Activated CD4-positive, alpha-beta T cell treated with anti-CD3 and anti-CD28 coated beads, Interleukin-2, amount 10 ng/mL, durations not matched to agents 24 days and 14 days (primary cell): Measurements from ENCODE around the gene SOX10. TPM values are rescaled to one million over a fixed set of nuclear protein-coding genes. Genes with fewer than 3 reads are reported as not detected.

ENCODE experiments used
- DNase-seq: peaks from one replicate; pipeline ENCODE4 v3.0.0; 2022
- H3K27ac Mint-ChIP-seq: one replicate; pipeline ENCODE4 v1.8.0; 2022; ENCODE audit warnings: mild to moderate bottlenecking, mixed read lengths
- H3K27me3 Mint-ChIP-seq: one replicate; pipeline ENCODE4 v1.8.0; 2022; ENCODE audit warnings: mixed read lengths
- H3K36me3 Mint-ChIP-seq: one replicate; pipeline ENCODE4 v1.8.0; 2022; ENCODE audit warnings: low read depth, mild to moderate bottlenecking, mixed read lengths
- H3K4me1 Mint-ChIP-seq: one replicate; pipeline ENCODE4 v1.8.0; 2021; ENCODE audit warnings: mixed read lengths
- H3K4me3 Mint-ChIP-seq: one replicate; pipeline ENCODE4 v1.8.0; 2022; ENCODE audit warnings: mild to moderate bottlenecking, moderate library complexity, mixed read lengths
- H3K9me3 Mint-ChIP-seq: one replicate; pipeline ENCODE4 v1.8.0; 2021; ENCODE audit warnings: mixed read lengths
- intact Hi-C: fragments of 100-400 bp; cut with micrococcal nuclease; formaldehyde crosslinking; loops from one replicate; pipeline ENCODE4 v1.15.1; 2023
- total RNA-seq: library from RNA; stranded (reverse); gene quantifications from 2 replicates; pipeline ENCODE4 v1.2.3, GENCODE V29; 2022

Gene SOX10
- total RNA-seq = not detected in 2 replicates

DNA sequence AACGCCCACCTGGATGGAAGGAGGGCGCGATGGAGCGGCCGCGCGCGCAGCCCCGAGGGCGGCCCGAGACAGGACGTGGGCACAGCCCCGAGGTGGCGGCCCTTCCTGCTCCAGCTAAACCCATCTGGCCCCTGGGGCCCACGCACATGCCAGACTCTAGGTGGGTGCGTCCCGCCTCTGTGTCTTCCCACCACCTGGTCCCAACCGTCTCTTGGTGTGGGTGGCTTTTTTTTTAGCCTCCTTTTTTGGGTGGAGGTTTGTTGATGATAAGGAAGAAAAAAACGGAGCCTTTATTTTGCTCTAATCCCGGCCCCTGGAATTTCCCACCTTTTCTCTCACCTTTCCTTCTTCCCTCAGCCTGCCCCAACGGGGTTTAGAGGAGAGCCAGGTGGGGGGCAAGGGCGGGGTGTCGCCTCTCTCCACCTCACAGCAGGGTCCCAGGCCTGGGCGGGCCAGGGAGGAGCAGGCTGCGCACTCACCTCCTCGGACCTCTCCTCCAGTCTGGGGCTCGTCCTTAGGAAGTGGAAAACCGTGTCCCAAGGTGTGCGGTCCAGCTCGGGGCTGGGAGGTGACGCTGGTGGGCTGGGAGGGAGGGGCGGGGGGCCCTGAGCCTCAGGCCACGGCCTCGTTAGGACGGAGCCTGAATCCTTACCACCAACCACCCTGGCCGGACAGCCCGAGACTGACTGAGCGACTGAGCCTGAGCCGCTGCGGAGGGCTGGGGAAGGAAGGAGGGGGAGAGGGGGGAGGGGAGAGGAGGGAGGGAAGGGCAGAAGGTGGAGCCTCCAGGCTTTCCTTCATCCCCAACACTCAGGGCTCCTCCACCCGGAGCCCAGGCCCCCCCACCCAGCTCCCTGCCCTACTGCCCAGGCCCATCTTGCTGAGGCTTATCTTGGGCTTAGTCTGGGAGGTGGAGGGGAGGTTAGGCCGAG is at the start of gene SOX10:
Gene SOX10, minus strand, starts transcription at position 696 of the 932 bp plus-strand sequence. CDS start 771 bp downstream, outside the sequence.
- no peaks in the 10 kb centered on the region for H3K9me3 Mint-ChIP-seq
- no peak within 1 kb of the TSS for H3K4me3 Mint-ChIP-seq
- H3K27ac Mint-ChIP-seq = no peak within 1 kb of the TSS

DNA sequence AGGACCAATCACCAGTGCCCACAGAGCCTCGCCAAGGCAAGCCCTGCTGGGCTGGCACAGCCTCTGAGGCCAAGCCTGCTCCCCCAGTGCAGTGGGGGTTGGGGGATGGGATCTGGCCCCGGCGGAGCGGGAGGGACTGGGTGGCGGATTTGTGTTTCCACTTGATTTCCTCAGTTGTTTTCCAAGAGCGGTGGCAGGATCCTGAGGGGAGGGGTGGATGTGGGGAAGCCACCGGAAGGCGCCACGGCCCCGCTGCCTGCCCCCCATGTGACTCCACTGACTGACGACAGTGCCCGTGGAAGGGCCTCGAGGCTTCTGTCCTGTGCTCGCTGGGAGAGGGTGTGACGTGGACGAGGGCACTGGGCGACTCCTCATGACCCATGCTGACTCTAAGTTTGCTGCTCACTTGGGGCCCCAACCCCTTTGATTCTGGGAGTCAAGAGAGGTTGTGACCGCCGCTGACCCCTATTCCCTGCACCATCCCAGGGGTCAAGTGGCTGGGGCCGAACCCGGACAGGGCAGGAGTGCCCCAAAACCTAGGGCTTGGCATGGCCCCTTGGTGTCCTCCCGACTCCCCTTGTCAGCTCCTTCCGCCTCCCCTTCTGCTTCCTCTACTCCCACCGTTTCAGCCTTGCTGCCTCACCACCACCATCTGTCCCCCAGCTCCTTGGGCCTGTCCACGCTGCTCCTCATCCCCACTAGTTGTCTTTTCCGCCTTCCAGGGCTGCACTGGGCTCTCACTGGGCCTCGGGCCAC is 49.3 kb upstream of the SOX10 start:
- Mint-ChIP-seq H3K27me3 (no peaks in the 10 kb centered on the region), H3K9me3 (no peaks in the 10 kb centered on the region), H3K4me3 (no peak overlapping the region), H3K4me1 (no peaks in the 10 kb centered on the region), H3K27ac (no peak overlapping the region), H3K36me3 (no peaks in the 10 kb centered on the region)
- intact Hi-C loops = no loop called here
- no peak for DNase-seq

More for the DNA sequence above, at the start of gene SOX10:
- no peaks in the 10 kb centered on the region for H3K27me3 Mint-ChIP-seq
- H3K4me1 Mint-ChIP-seq = no peaks in the 10 kb centered on the region
- no peak for DNase-seq
- intact Hi-C loops = no loop called here
- no peaks in the 10 kb centered on the region for H3K36me3 Mint-ChIP-seq

DNA sequence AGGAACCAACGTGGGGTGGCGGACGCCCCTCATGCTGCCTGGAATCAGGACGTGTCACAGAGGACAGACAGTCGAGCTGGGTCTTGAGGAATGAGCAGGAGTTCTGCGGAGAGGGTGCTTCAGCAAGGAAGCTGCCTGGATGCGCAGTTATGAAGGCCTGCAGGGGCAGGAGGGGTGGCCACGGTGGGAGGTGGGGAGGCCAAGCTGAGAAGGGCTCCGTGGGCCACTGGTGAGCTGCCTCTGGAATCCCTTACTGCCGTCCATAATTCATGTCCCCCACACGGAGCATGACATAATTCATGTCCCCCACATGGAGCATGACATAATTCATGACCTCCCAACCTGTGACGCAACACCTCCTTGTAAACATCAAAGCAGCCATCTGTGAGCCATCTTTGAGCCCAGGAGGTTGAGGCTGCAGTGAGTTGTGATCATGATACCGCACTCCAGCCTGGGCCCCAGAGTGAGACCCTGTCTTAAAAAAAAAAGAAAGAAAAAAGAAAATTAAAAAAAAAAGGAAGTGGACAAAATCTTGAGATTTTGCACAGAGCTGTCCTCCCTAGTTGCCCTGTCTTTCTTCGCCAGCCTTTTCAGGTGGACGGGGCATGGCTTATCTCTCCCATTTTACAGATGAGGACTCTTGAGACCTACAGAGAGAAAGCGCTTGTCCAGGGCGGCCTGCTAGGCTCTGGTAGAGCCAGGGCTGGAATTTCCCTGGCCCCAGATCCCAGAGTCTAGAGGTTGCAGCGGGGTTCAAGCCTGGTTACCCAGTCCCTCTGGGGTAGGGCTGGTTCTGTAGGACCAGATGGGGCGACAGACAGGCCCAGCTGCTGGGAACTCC is 48.5 kb upstream of the SOX10 start:
- no peaks in the 10 kb centered on the region for H3K27me3 Mint-ChIP-seq
- no peaks in the 10 kb centered on the region for H3K9me3 Mint-ChIP-seq
- no peaks in the 10 kb centered on the region for H3K36me3 Mint-ChIP-seq
- intact Hi-C loops = no loop called here
- H3K4me1 Mint-ChIP-seq = no peaks in the 10 kb centered on the region
- no peak for DNase-seq
- no peak overlapping the region for H3K4me3 Mint-ChIP-seq
- no peak overlapping the region for H3K27ac Mint-ChIP-seq

DNA sequence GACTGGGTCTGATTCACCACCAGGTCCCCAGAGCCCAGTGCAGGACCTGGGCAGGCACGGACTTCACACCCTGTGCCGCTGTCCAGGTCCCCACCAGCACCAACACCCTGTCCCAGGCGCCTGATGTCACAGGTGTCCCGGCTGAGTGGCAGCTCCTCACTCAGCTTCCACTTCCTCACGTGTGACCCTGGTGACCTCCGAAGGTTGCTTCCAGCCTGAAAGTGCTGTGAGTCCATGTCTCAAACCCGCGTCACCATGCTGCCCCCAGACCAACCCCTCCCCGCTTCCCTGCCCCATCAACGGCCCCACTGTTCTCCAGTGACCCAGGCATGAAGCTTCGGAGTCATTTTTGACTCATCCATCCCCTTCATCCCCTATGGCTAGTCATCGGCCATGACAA is 47.1 kb upstream of the SOX10 start:
- H3K27ac Mint-ChIP-seq = no peak overlapping the region
- intact Hi-C loops = no loop called here
- no peaks in the 10 kb centered on the region for H3K4me1 Mint-ChIP-seq
- H3K9me3 Mint-ChIP-seq = no peaks in the 10 kb centered on the region
- H3K36me3 Mint-ChIP-seq = no peaks in the 10 kb centered on the region
- no peak overlapping the region for H3K4me3 Mint-ChIP-seq
- no peak for DNase-seq
- no peaks in the 10 kb centered on the region for H3K27me3 Mint-ChIP-seq

DNA sequence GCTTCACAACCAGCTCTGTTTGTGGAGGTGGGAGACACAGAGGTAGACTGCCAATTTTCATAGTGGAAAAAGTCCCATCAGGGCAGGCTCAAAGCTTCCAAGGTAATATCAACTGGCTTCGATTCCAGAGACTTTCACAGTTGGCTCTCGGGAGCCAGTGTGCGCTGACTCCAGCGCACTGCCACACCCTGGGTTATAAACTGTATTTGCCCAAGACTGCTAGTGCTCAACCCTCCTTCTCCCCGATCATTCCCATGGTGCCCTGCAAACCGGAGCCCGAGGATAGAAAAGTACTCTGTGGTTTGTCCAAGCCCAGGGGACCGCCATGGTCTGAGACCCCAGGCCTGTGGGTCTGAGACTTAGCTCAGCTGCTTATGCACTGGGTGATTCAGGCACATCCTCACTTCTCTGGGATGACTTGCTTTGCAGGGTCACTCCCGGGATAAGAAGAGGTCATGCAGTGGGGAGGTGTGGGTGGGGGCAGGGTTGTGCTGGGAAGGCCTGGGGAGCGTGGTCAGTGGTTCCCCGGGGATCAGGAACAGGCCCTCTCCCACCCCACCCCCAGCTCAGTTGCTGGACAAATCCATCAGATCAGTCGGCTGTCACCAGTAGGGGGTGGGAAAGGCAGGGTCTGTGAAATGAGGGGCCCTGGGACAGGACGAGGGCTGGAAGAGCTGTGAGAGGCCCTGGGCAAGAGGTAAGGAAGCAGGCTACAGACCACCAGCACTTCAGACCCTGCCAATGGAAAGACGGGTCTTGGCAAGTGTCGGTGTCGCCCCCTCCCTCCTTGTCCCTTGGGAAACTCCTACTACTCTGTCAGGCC is 46.2 kb upstream of the SOX10 start:
- H3K36me3 Mint-ChIP-seq = no peaks in the 10 kb centered on the region
- no peak for DNase-seq
- no peaks in the 10 kb centered on the region for H3K27me3 Mint-ChIP-seq
- no peaks in the 10 kb centered on the region for H3K4me1 Mint-ChIP-seq
- no peaks in the 10 kb centered on the region for H3K9me3 Mint-ChIP-seq
- no peak overlapping the region for H3K27ac Mint-ChIP-seq
- intact Hi-C loops = no loop called here
- H3K4me3 Mint-ChIP-seq = no peak overlapping the region

DNA sequence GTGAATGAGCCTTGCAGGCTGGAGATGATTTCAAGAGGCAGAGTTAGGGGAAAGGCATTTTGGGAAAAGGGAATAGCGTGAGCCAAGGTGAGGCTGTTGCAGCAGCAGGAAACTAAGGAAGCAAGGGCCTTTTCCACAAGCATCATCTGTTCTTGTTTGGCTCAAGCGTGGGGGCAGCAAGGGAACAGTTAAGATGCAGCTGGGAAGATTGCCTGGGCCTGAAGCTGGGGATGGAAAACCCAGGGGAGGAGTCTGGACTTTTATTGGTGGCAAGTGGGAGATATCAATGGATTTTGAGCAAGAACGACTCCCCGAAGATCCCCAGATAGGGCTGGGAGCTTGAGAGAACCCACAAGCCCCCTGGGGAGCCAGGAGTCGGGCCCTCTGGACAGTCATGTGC is 45.5 kb upstream of the SOX10 start:
- intact Hi-C loops = no loop called here
- Mint-ChIP-seq H3K4me1 (no peaks in the 10 kb centered on the region), H3K27ac (no peak overlapping the region)

DNA sequence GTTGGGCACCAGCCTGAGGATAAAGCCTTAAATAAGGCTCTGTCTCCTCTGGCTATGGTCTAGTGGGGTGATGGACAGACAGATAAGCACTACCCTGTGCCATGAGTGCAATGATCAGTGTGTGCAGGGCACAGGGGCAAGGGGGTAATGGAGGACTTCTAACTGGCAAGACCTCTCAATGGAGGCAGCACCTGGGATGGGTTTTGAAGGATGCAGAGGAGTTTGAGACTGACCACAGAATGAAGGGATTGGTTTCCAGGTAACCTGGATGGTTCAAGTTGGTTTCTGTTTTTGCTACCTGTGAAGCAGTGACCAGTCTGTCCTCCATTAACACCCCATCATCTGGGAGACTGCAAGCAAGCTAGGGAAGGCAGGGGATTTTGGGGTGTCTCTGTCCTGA is 45.0 kb upstream of the SOX10 start:
- no peak overlapping the region for H3K27ac Mint-ChIP-seq
- no peaks in the 10 kb centered on the region for H3K4me1 Mint-ChIP-seq
- intact Hi-C loops = no loop called here
- H3K4me3 Mint-ChIP-seq = no peak overlapping the region
- no peaks in the 10 kb centered on the region for H3K27me3 Mint-ChIP-seq
- no peaks in the 10 kb centered on the region for H3K9me3 Mint-ChIP-seq
- no peak for DNase-seq
- no peaks in the 10 kb centered on the region for H3K36me3 Mint-ChIP-seq

More for the DNA sequence above, 45.5 kb upstream of the SOX10 start:
- no peaks in the 10 kb centered on the region for H3K27me3 Mint-ChIP-seq
- no peak overlapping the region for H3K4me3 Mint-ChIP-seq
- no peak for DNase-seq
- H3K9me3 Mint-ChIP-seq = no peaks in the 10 kb centered on the region
- no peaks in the 10 kb centered on the region for H3K36me3 Mint-ChIP-seq

DNA sequence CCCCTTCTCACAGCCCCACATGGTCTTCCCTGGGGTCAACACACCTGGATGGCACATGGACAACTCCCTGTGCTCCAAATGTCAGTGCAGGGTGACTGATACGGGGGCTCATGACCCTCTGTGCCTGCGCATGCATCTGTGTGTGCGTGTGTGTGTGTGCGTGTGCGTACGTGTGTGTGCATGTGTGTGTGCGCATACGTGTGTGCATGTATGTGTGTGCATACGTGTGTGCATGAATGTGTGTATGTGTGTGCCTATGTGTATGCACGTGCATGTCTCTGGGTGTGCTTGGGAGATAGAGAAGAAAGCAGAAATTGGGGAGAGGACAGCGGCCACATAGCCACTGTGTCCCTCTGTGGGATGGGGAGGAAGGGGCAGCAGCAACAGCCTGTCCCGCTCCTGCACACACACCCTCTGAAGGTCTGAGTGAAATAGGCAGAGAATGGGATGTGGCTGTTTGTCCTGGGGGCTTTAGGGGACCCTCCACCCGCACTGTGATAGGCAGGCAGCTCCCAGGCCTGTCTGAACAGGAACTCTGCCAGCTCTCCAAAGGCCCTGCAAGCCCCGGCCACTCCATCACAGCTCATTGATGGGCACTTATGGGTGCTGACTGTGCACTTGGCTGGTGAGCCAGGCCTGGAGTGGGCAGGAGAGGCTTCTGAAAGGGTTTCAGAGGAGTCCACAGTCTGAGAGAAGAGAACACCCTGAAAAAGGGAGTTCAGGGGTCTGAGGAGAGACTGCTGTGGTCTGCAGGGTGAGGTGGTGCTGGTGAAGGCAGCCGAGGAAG is 44.2 kb upstream of the SOX10 start:
- intact Hi-C loops = no loop called here
- Mint-ChIP-seq H3K4me3 (no peak overlapping the region), H3K27me3 (no peaks in the 10 kb centered on the region), H3K36me3 (no peaks in the 10 kb centered on the region), H3K9me3 (no peaks in the 10 kb centered on the region), H3K27ac (no peak overlapping the region), H3K4me1 (no peaks in the 10 kb centered on the region)
- DNase-seq = no peak

DNA sequence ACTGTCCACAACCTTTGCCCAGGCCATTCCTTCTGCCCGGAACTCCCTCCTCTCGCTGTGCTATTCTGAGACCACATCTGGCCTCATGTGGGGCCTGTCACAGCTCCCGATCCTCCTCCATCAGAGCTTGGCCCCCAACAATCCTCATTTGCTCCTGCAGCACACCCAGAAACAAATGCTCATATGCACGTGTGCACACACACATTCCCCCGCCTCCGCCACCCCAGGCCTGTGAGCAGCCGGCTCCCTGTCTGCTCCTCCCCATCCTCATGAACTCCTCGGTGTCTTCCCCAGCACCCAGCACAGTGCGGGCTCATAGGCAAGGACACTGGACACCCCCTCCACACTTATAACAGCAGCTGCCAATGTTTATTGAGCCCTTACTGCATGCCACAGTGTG is 43.1 kb upstream of the SOX10 start:
- DNase-seq = no peak
- Mint-ChIP-seq H3K27me3 (no peaks in the 10 kb centered on the region), H3K4me3 (no peak overlapping the region), H3K4me1 (no peaks in the 10 kb centered on the region), H3K27ac (no peak overlapping the region), H3K9me3 (no peaks in the 10 kb centered on the region), H3K36me3 (no peaks in the 10 kb centered on the region)
- intact Hi-C loops = no loop called here

DNA sequence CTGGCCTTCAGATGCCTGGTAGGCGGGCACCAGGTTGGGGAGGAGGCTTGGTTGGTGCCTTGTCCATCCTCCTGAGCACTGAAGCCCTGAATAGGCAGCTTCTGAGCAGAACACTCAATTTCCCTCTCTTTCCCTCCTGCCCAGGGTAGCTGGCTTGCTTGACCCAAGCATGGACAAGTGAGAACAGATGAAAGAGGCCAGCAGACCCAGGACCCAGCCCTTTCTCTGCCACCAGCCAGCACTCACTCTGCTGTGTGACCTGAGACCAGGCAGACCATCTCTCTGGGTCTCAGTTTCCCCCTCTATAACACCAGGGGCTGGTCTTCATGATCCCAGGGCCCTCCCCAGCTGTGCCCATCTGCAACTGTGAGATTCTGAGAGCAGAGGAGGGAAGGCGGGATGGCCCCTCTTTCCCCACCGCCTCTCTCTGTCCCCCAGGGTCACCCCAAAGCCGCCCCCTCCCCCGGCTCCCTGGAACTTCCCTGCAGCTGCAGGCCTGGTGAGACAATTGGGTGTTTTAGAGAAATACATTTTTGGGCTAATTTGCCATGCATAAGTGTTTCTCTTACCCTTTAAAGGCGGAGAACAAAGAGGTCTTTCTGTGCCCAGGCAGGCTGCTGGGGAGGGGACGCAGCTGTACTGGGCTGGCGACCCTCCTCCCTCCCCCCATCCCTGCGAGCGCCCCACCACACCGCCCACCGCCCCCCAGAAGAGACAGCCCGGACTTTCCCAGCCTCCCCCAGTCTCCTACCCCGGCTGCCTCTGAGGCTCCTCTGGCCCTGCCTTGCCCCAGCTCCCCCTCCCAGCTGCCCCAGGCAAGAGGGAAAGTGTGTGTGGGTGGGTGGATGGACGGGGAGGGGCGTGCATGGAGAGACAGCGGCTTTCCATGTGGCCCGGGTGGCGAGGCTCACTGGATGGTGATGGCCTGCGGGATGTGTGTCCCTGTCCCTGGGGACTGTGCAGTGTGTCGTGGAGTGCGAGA is 42.1 kb upstream of the SOX10 start:
- H3K27ac Mint-ChIP-seq = no peak overlapping the region
- H3K27me3 Mint-ChIP-seq = no peaks in the 10 kb centered on the region
- no peak overlapping the region for H3K4me3 Mint-ChIP-seq
- no peaks in the 10 kb centered on the region for H3K9me3 Mint-ChIP-seq
- no peaks in the 10 kb centered on the region for H3K4me1 Mint-ChIP-seq
- DNase-seq = no peak
- H3K36me3 Mint-ChIP-seq = no peaks in the 10 kb centered on the region
- intact Hi-C loops = no loop called here

DNA sequence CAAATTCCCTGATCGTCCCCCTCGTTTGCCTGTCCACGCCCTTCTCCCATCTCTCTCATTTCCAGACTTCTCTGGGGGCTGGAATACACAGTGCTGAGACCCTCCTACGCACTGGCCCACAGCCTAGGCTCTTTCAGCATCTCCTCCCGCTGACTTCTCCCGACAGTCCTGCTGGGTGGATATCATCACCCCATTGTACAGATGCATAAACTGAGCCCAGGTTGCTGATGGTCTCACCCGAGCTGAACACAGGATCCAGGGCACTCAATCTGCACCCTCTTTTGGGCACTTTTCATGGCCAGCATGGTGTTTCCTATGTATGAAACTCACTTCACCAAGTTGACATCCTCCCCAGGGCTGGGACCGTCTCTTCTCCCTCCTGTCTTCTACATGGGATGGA is 41.2 kb upstream of the SOX10 start:
- H3K27ac Mint-ChIP-seq = no peak overlapping the region

DNA sequence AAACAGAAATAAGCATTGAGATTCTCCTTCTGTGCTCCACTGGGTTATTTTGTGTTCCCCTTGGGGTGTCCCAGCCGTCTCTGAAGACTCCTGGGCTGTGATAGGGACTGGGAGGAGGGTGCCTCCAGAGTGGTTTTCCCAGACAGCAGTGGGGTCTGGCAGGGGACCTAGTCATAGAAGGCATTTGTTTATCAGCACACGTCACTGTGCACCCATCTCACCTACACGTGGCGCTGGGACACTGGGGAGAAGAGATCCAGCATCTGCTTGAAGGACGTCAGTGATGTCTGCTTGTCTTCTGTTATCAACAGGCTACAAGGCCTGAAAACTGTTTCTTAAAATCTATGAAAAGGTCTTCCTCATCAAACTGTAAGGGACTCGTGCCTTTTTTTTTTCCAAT is 38.7 kb upstream of the SOX10 start:
- Mint-ChIP-seq H3K4me3 (no peak overlapping the region), H3K4me1 (no peaks in the 10 kb centered on the region), H3K27ac (no peak overlapping the region), H3K36me3 (no peaks in the 10 kb centered on the region), H3K27me3 (no peaks in the 10 kb centered on the region), H3K9me3 (no peaks in the 10 kb centered on the region)
- intact Hi-C loops = no loop called here
- no peak for DNase-seq

More for the DNA sequence above, 41.2 kb upstream of the SOX10 start:
- no peaks in the 10 kb centered on the region for H3K4me1 Mint-ChIP-seq
- no peaks in the 10 kb centered on the region for H3K36me3 Mint-ChIP-seq
- intact Hi-C loops = no loop called here
- no peak overlapping the region for H3K4me3 Mint-ChIP-seq
- DNase-seq = no peak
- no peaks in the 10 kb centered on the region for H3K9me3 Mint-ChIP-seq
- H3K27me3 Mint-ChIP-seq = no peaks in the 10 kb centered on the region
